ENCODE data around the gene IRGC.

DNA sequence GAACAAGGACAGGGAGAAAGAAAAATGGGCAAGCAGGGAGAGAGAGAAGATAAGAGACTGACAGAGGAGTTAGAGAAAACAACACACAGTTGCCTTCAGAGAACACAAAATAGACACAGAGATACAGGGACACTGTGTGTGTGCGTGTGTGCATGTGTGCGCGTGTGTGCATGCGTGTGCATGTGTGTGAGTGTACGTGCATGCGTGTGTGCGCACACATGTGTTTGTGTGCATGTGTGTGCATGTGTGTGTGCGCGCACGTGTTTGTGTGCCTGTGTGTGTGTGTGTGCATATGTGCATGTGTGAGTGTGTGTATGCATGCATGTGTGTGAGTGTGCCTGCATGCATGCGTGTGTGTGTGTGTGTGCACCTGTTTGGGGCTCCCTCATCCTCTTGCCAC is 40.0 kb upstream of the IRGC start:
- no peak for TF ChIP-seq CTCF (conservative IDR thresholded peaks at IDR 0.05; ENCODE audit: low read depth, low read length)
- no peak for TF ChIP-seq BHLHE40 (IDR thresholded peaks at IDR 0.05; ENCODE audit: low read depth, low read length)
- TF ChIP-seq RFX5 (IDR thresholded peaks at IDR 0.05; ENCODE audit: low read depth, low read length) = no peak
- TF ChIP-seq USF2 (IDR thresholded peaks at IDR 0.05; ENCODE audit: low read depth, low read length) = no peak
- no peak for TF ChIP-seq MAZ (IDR thresholded peaks at IDR 0.05; ENCODE audit: borderline replicate concordance, low read depth, low read length)
- no peak for TF ChIP-seq POLR2A (IDR thresholded peaks at IDR 0.05; ENCODE audit: low read depth, low read length)
- no peak for TF ChIP-seq CHD1 (IDR thresholded peaks at IDR 0.05; ENCODE audit: low read depth, low read length)
- TF ChIP-seq MXI1 (IDR thresholded peaks at IDR 0.05; ENCODE audit: borderline replicate concordance, low read depth, low read length) = no peak
- TF ChIP-seq MAFK (IDR thresholded peaks at IDR 0.05; ENCODE audit: low read depth, low read length) = no peak
- TF ChIP-seq SMC3 (IDR thresholded peaks at IDR 0.05; ENCODE audit: low read depth, low read length) = no peak
- no peak for TF ChIP-seq RAD21 (IDR thresholded peaks at IDR 0.05; ENCODE audit: low read length)
- TF ChIP-seq CEBPB (IDR thresholded peaks at IDR 0.05; ENCODE audit: low read depth, low read length) = no peak
- TF ChIP-seq FOS (IDR thresholded peaks at IDR 0.05; ENCODE audit: low read depth, low read length) = no peak
- TF ChIP-seq NFE2L2 (IDR thresholded peaks at IDR 0.05; ENCODE audit: low read depth, low read length) = no peak

Measured in IMR-90 (cell line).